GM19468 (cell line): ENCODE measurements around the gene REEP2.
A peak's percentile ranks its signal among the peaks of the same experiment; 100 is the strongest.
"Not testable (repeated sequence)": the region's sequence is repeated elsewhere in the genome, so short reads cannot be mapped to it uniquely, and the experiment has no call there.

Experiments
- ATAC-seq: cut with Tn5 transposase; IDR thresholded peaks from one replicate; pipeline ENCODE4 v1.9.1; 2021; ENCODE audit warnings: mild to moderate bottlenecking, moderate library complexity, moderate number of reproducible peaks; ENCODE audit not compliant: unreplicated experiment; ENCODE audit errors: extremely low read depth

REEP2 gene

GRCh38 chr5:138465261-138466124, 26.6 kb downstream of the REEP2 start, which contains the start of gene EGR1:
Gene EGR1 (plus strand): TSS chr5:138465479. CDS start chr5:138465762, 283 bp downstream.
- peak; percentile 21 for ATAC-seq

GRCh38 chr5:138466125-138466899, 27.5 kb downstream of the REEP2 start:
- ATAC-seq, result no peak

GRCh38 chr5:138466900-138467710, 28.2 kb downstream of the REEP2 start:
- no peak for ATAC-seq

GRCh38 chr5:138467711-138468132, 28.9 kb downstream of the REEP2 start:
- no peak for ATAC-seq

GRCh38 chr5:138468133-138468965, 29.5 kb downstream of the REEP2 start:
- no peak for ATAC-seq

GRCh38 chr5:138468966-138469539, 30.2 kb downstream of the REEP2 start:
- ATAC-seq, result no peak

GRCh38 chr5:138469540-138470321, 30.9 kb downstream of the REEP2 start:
- ATAC-seq, result no peak

- no peak for ATAC-seq
Observed at GRCh38 chr5:138470322-138471051, 31.6 kb downstream of the REEP2 start.

GRCh38 chr5:138471052-138471361, 32.1 kb downstream of the REEP2 start:
- ATAC-seq, result no peak

GRCh38 chr5:138472353-138472752, 33.5 kb downstream of the REEP2 start:
- no peak for ATAC-seq

- not testable (repeated sequence) for ATAC-seq
Observed at GRCh38 chr5:138473151-138473550, 34.3 kb downstream of the REEP2 start.

GRCh38 chr5:138476918-138477317, 38.1 kb downstream of the REEP2 start:
- no peak for ATAC-seq

- no peak for ATAC-seq
Observed at GRCh38 chr5:138482638-138483037, 43.8 kb downstream of the REEP2 start.

GRCh38 chr5:138488481-138488945, 49.7 kb downstream of the REEP2 start:
- no peak for ATAC-seq

- no peak for ATAC-seq
Observed at GRCh38 chr5:138489683-138490061, 50.8 kb downstream of the REEP2 start.

GRCh38 chr5:138490648-138491283, 51.9 kb downstream of the REEP2 start:
- no peak for ATAC-seq

GRCh38 chr5:138491284-138491648, 52.4 kb downstream of the REEP2 start:
- no peak for ATAC-seq
